ENCODE measurements around the gene MST1.
"Not testable (repeated sequence)": the region's sequence is repeated elsewhere in the genome, so short reads cannot be mapped to it uniquely, and the experiment has no call there.

- TF ChIP-seq CTCF, POLR2A (IDR thresholded peaks at IDR 0.05): not testable (repeated sequence)
Measured at GRCh38 chr3:49684453-49684852, 4.8 kb downstream of the MST1 start.
